Mammary epithelial cell (primary cell): Measurements from ENCODE around the gene DCAF16.

Experiments
- CTCF ChIP-seq, 2 donors: IDR thresholded peaks in 1 of 2; conservative IDR thresholded peaks in 1 of 2; 2 replicates each; pipeline ENCODE4 v1.5.1; 2011 to 2012; ENCODE audit warnings: inconsistent platforms in 2 of 2, low read length in 2 of 2, mild to moderate bottlenecking in 2 of 2, control low read depth in 1 of 2, low read depth in 1 of 2; ENCODE audit not compliant: insufficient read depth in 1 of 2; ENCODE audit errors: extremely low read depth in 1 of 2
- EZH2 ChIP-seq: IDR thresholded peaks from 2 replicates; pipeline ENCODE4 v1.6.1; 2012; ENCODE audit warnings: low read length, inconsistent platforms, borderline replicate concordance

- TF ChIP-seq CTCF (conservative IDR thresholded peaks at IDR 0.05 in 1 of 2, IDR thresholded peaks at IDR 0.05 in 1 of 2; ENCODE audit: extremely low read depth in 1 of 2, insufficient read depth in 1 of 2, low read depth in 1 of 2, low read length in 2 of 2) (no peak), EZH2 (no peak)
Observed at GRCh38 chr4:17787315-17787714, 23.2 kb downstream of the DCAF16 start.
